Astrocyte (in vitro differentiated cells and primary cell): Measurements from ENCODE around the gene FNDC3B. TPM values are rescaled to one million over a fixed set of nuclear protein-coding genes. Genes with fewer than 3 reads are reported as not detected.

Experiments used
- DNase-seq: peaks from one replicate; pipeline ENCODE4 v3.0.0-alpha.2; 2010; ENCODE audit warnings: low read depth
- FAIRE-seq: peaks from 2 replicates; lab custom pipeline; 2011; peaks lifted over from hg19 to GRCh38; lab: Jason Lieb, UNC
- H2AFZ ChIP-seq: 2 replicates; pipeline ENCODE4 v1.6.0; 2012; ENCODE audit warnings: low read depth, low read length, inconsistent platforms
- H3K27ac ChIP-seq: 2 replicates; pipeline ENCODE4 v1.5.1; 2011; ENCODE audit warnings: low read depth, low read length, inconsistent platforms
- H3K27me3 ChIP-seq: 2 replicates; pipeline ENCODE4 v1.6.0; 2011; ENCODE audit warnings: low read length, inconsistent platforms; ENCODE audit not compliant: insufficient read depth
- H3K36me3 ChIP-seq: 2 replicates; pipeline ENCODE4 v1.5.1; 2011; ENCODE audit warnings: low read length, inconsistent platforms; ENCODE audit not compliant: insufficient read depth
- H3K4me1 ChIP-seq: 2 replicates; pipeline ENCODE4 v1.5.1; 2011; ENCODE audit warnings: low read length, inconsistent platforms; ENCODE audit not compliant: insufficient read depth
- H3K4me2 ChIP-seq: 2 replicates; pipeline ENCODE4 v1.6.0; 2012; ENCODE audit warnings: low read length, inconsistent platforms
- H3K4me3 ChIP-seq: 2 replicates; pipeline ENCODE4 v1.5.1; 2011; ENCODE audit warnings: low read depth, mild to moderate bottlenecking, low read length, inconsistent platforms; ENCODE audit not compliant: insufficient read depth
- H3K79me2 ChIP-seq: 2 replicates; pipeline ENCODE4 v1.6.0; 2012; ENCODE audit warnings: mild to moderate bottlenecking, low read length, inconsistent platforms; ENCODE audit not compliant: insufficient read depth
- H3K9ac ChIP-seq: 2 replicates; pipeline ENCODE4 v1.6.0; 2012; ENCODE audit warnings: mild to moderate bottlenecking, low read length, inconsistent platforms
- H3K9me3 ChIP-seq: 2 replicates; pipeline ENCODE4 v1.5.1; 2012; ENCODE audit warnings: low read depth, mild to moderate bottlenecking, low read length, inconsistent platforms; ENCODE audit not compliant: insufficient read depth
- H4K20me1 ChIP-seq: 2 replicates; pipeline ENCODE4 v1.6.0; 2012; ENCODE audit warnings: low read length, inconsistent platforms; ENCODE audit not compliant: insufficient read depth
- H3K27ac Mint-ChIP-seq: one replicate; pipeline ENCODE4 v1.8.0; 2021; ENCODE audit warnings: mild to moderate bottlenecking, mixed read lengths; ENCODE audit not compliant: unreplicated experiment
- H3K27me3 Mint-ChIP-seq: one replicate; pipeline ENCODE4 v1.8.0; 2021; ENCODE audit warnings: low read depth, mixed read lengths; ENCODE audit not compliant: unreplicated experiment
- H3K36me3 Mint-ChIP-seq: one replicate; pipeline ENCODE4 v1.8.0; 2021; ENCODE audit warnings: low read depth, mixed read lengths; ENCODE audit not compliant: unreplicated experiment
- H3K4me1 Mint-ChIP-seq: one replicate; pipeline ENCODE4 v1.8.0; 2021; ENCODE audit warnings: low read depth, mixed read lengths; ENCODE audit not compliant: unreplicated experiment
- H3K4me3 Mint-ChIP-seq: one replicate; pipeline ENCODE4 v1.8.0; 2021; ENCODE audit warnings: mild to moderate bottlenecking, moderate library complexity, mixed read lengths; ENCODE audit not compliant: unreplicated experiment
- H3K9me3 Mint-ChIP-seq: one replicate; pipeline ENCODE4 v1.8.0; 2021; ENCODE audit warnings: mild to moderate bottlenecking, mixed read lengths; ENCODE audit not compliant: unreplicated experiment
- EZH2 ChIP-seq: IDR thresholded peaks from 2 replicates; pipeline ENCODE4 v1.6.1; 2012; ENCODE audit warnings: mild to moderate bottlenecking, low read length, inconsistent platforms; ENCODE audit not compliant: insufficient read depth
- total RNA-seq: library from RNA; stranded (reverse); gene quantifications from 2 replicates; pipeline ENCODE4 v1.2.1, GENCODE V29; 2021
- TF ChIP-seq, protein P1 (sequence below): IDR thresholded peaks from 2 replicates; pipeline ENCODE4 v1.5.1; 2011; ENCODE audit warnings: low read depth, mild to moderate bottlenecking, inconsistent platforms, low read length, moderate library complexity; ENCODE audit not compliant: insufficient read depth

FNDC3B gene
- total RNA-seq, 1 donor from 2014 or later: 327 TPM

GRCh38 chr3:172287937-172288477, 248.6 kb downstream of the FNDC3B start:
- H3K4me3 ChIP-seq: no peak overlapping the region
- Mint-ChIP-seq H3K4me1 (peaks cover 89% of the 10 kb centered on the region), H3K9me3 (no peaks in the 10 kb centered on the region), H3K27me3 (no peaks in the 10 kb centered on the region), H3K27ac (peak overlapping the region; percentile 67), H3K4me3 (peak overlapping the region; percentile 7), H3K36me3 (peaks cover 22% of the 10 kb centered on the region)
- H3K9ac ChIP-seq: no peak overlapping the region
- no peak overlapping the region for H3K4me2 ChIP-seq
- TF ChIP-seq, protein P1, sequence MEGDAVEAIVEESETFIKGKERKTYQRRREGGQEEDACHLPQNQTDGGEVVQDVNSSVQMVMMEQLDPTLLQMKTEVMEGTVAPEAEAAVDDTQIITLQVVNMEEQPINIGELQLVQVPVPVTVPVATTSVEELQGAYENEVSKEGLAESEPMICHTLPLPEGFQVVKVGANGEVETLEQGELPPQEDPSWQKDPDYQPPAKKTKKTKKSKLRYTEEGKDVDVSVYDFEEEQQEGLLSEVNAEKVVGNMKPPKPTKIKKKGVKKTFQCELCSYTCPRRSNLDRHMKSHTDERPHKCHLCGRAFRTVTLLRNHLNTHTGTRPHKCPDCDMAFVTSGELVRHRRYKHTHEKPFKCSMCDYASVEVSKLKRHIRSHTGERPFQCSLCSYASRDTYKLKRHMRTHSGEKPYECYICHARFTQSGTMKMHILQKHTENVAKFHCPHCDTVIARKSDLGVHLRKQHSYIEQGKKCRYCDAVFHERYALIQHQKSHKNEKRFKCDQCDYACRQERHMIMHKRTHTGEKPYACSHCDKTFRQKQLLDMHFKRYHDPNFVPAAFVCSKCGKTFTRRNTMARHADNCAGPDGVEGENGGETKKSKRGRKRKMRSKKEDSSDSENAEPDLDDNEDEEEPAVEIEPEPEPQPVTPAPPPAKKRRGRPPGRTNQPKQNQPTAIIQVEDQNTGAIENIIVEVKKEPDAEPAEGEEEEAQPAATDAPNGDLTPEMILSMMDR: no peak
- TF ChIP-seq EZH2: no peak
- DNase-seq: no peak
- peaks cover 17% of the 10 kb centered on the region for H3K4me1 ChIP-seq
- H3K79me2 ChIP-seq: peaks cover 78% of the 10 kb centered on the region
- peaks cover 48% of the 10 kb centered on the region for H3K36me3 ChIP-seq
- H3K27me3 ChIP-seq: no peaks in the 10 kb centered on the region
- H2AFZ ChIP-seq: no peak overlapping the region
- peaks cover 59% of the 10 kb centered on the region for H4K20me1 ChIP-seq
- no peak for FAIRE-seq
- no peak overlapping the region for H3K27ac ChIP-seq
- H3K9me3 ChIP-seq: no peaks in the 10 kb centered on the region

- no peaks in the 10 kb centered on the region for H3K27me3 Mint-ChIP-seq
- FAIRE-seq (no peak), DNase-seq (no peak)
- H3K9me3 ChIP-seq: no peaks in the 10 kb centered on the region
- no peak overlapping the region for H3K4me3 ChIP-seq
- no peak overlapping the region for H3K9ac ChIP-seq
- H2AFZ ChIP-seq: no peak overlapping the region
- peaks cover 21% of the 10 kb centered on the region for H3K36me3 Mint-ChIP-seq
- peaks cover 84% of the 10 kb centered on the region for H3K4me1 Mint-ChIP-seq
- no peak overlapping the region for H3K4me2 ChIP-seq
- no peak overlapping the region for H3K27ac Mint-ChIP-seq
- no peaks in the 10 kb centered on the region for H3K9me3 Mint-ChIP-seq
- H3K4me3 Mint-ChIP-seq: no peak overlapping the region
- H3K27me3 ChIP-seq: no peaks in the 10 kb centered on the region
- peaks cover 64% of the 10 kb centered on the region for H4K20me1 ChIP-seq
- H3K79me2 ChIP-seq: peaks cover 77% of the 10 kb centered on the region
- H3K4me1 ChIP-seq: peaks cover 17% of the 10 kb centered on the region
- no peak for TF ChIP-seq EZH2
- TF ChIP-seq, protein P1: no peak
- peaks cover 46% of the 10 kb centered on the region for H3K36me3 ChIP-seq
- H3K27ac ChIP-seq: no peak overlapping the region
Observed at GRCh38 chr3:172288651-172289050, 249.3 kb downstream of the FNDC3B start.

- peaks cover 25% of the 10 kb centered on the region for H3K36me3 Mint-ChIP-seq
- H3K27me3 ChIP-seq: no peaks in the 10 kb centered on the region
- H3K9ac ChIP-seq: no peak overlapping the region
- no peak overlapping the region for H3K4me2 ChIP-seq
- H3K27ac ChIP-seq: no peak overlapping the region
- DNase-seq: no peak
- peaks cover 66% of the 10 kb centered on the region for H4K20me1 ChIP-seq
- no peaks in the 10 kb centered on the region for H3K9me3 ChIP-seq
- peaks cover 49% of the 10 kb centered on the region for H3K36me3 ChIP-seq
- peaks cover 75% of the 10 kb centered on the region for H3K4me1 Mint-ChIP-seq
- H3K4me3 Mint-ChIP-seq: no peak overlapping the region
- peak overlapping the region; percentile 44 for H3K27ac Mint-ChIP-seq
- H3K27me3 Mint-ChIP-seq: no peaks in the 10 kb centered on the region
- no peaks in the 10 kb centered on the region for H3K9me3 Mint-ChIP-seq
- TF ChIP-seq, protein P1: no peak
- TF ChIP-seq EZH2: no peak
- H3K4me3 ChIP-seq: no peak overlapping the region
- H3K4me1 ChIP-seq: peaks cover 17% of the 10 kb centered on the region
- no peak overlapping the region for H2AFZ ChIP-seq
- H3K79me2 ChIP-seq: peaks cover 68% of the 10 kb centered on the region
- no peak for FAIRE-seq
Observed at GRCh38 chr3:172289583-172289982, 250.2 kb downstream of the FNDC3B start.
